ENCODE data around the gene SERAC1. TPM values are rescaled to one million over a fixed set of nuclear protein-coding genes. Genes with fewer than 3 reads are reported as not detected.

Gene SERAC1
- total and polyA plus RNA-seq, 8 donors, result 6.3 to 14.3 (median 8.1) TPM

DNA sequence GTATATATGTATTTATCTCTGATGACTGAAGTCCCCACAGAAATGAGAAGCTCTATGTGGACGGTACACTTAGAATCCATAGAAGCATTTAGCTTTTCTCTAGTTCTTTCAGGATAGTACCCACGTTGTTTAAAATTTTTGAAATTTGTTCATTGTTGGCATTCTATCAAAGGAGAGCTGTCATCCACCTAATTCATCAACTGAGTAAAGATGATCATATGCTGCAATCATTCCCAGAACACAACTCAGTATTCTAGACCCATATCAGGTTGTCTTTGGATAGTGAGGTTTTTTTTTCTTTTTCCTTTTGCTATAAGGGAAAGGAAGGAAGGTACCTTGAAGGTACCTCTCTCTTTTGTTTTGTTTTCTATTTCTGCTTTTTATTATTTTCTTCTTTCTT, 9.3 kb downstream of the SERAC1 start:
- no peak for FAIRE-seq

DNA sequence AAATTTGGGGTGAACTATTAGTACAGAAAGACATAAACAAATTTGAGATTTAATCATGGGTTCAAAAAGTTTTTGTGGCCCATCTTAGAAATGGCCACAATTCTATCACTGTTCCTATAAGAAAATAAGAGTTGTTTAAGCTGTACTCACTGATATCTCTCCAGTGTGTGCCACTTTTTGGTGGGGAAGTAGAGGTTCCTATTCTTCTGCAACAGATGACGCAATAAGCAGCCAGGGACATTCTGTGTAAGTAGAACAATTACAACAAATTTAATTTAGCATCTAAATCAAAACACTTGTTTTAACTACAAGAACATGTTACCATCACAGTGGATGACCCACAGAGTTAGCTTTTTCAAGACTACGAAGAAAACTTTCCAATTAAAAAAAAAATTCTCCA, 9.9 kb downstream of the SERAC1 start:
- Histone ChIP-seq H3K36me3 (peaks cover 0 to 17% (median 7%) of the 10 kb centered on the region in 3 donors), H3K4me1 (no peaks in the 10 kb centered on the region), H3K27ac (no peak overlapping the region), H3K9me3 (no peaks in the 10 kb centered on the region), H3K4me3 (no peak overlapping the region), H3K27me3 (no peaks in the 10 kb centered on the region)
- ATAC-seq, result no peak
- no peak for FAIRE-seq
- intact Hi-C loops (cut with DNase I), result no loop called here
- DNase-seq, result no peak
- WGBS, 2 donors, result 95 to 96% methylated on average over 2 of the region's 2 CpGs
- TF ChIP-seq, protein P1, sequence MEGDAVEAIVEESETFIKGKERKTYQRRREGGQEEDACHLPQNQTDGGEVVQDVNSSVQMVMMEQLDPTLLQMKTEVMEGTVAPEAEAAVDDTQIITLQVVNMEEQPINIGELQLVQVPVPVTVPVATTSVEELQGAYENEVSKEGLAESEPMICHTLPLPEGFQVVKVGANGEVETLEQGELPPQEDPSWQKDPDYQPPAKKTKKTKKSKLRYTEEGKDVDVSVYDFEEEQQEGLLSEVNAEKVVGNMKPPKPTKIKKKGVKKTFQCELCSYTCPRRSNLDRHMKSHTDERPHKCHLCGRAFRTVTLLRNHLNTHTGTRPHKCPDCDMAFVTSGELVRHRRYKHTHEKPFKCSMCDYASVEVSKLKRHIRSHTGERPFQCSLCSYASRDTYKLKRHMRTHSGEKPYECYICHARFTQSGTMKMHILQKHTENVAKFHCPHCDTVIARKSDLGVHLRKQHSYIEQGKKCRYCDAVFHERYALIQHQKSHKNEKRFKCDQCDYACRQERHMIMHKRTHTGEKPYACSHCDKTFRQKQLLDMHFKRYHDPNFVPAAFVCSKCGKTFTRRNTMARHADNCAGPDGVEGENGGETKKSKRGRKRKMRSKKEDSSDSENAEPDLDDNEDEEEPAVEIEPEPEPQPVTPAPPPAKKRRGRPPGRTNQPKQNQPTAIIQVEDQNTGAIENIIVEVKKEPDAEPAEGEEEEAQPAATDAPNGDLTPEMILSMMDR (IDR thresholded peaks at IDR 0.05), result no peak

More for the DNA sequence above, 9.3 kb downstream of the SERAC1 start:
- H3K4me1 ChIP-seq, result no peaks in the 10 kb centered on the region
- intact Hi-C loops (cut with DNase I), result no loop called here
- H3K36me3 ChIP-seq, result peaks cover 0 to 17% (median 7%) of the 10 kb centered on the region in 3 donors
- H3K27ac ChIP-seq, result no peak overlapping the region
- no peak overlapping the region for H3K4me3 ChIP-seq
- DNase-seq (no peak), ATAC-seq (no peak)
- TF ChIP-seq, protein P1 (IDR thresholded peaks at IDR 0.05), result no peak
- H3K27me3 ChIP-seq, result no peaks in the 10 kb centered on the region
- 57 to 62% methylated on average over 2 of the region's 2 CpGs for WGBS, 2 donors
- no peaks in the 10 kb centered on the region for H3K9me3 ChIP-seq

DNA sequence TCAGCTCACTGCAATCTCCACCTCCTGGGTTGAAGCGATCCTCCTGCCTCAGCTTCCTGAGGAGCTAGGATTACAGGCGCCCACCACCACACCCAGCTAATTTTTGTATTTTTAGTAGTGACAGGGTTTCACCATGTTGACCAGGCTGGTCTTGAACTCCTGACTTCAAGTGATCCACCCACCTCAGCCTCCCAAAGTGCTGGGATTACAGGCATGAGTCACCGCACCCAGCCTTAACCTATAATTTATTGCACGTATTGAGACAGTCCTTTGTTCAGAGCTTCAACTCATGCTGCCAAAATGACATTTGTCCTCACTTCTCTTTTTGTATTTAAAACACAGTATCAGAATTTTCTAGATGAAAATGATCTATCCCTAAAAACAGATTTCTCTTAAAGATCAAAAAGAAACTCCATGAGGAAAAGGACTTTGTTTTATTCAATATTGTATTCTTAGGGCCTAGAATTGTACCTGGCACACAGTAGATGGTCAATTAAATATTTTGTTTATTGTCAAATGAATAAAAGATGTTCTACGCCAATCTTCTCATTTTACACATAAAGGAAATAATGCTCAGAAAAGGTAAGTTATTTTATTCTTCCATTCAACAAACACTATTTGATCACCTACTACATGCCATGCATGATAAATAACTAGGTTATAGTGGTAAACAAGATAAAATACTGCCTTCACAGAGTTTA, 10.8 kb downstream of the SERAC1 start:
- DNase-seq (no peak), ATAC-seq (no peak), FAIRE-seq (no peak)
- intact Hi-C loops (cut with DNase I), result no loop called here
- Histone ChIP-seq H3K27ac (no peak overlapping the region), H3K36me3 (peaks cover 0 to 17% (median 7%) of the 10 kb centered on the region in 3 donors), H3K4me3 (no peak overlapping the region), H3K4me1 (no peaks in the 10 kb centered on the region), H3K9me3 (no peaks in the 10 kb centered on the region), H3K27me3 (no peaks in the 10 kb centered on the region)
- 93 to 96% methylated on average over 5 of the region's 5 CpGs for WGBS, 2 donors
- TF ChIP-seq, protein P1 (IDR thresholded peaks at IDR 0.05), result no peak

DNA sequence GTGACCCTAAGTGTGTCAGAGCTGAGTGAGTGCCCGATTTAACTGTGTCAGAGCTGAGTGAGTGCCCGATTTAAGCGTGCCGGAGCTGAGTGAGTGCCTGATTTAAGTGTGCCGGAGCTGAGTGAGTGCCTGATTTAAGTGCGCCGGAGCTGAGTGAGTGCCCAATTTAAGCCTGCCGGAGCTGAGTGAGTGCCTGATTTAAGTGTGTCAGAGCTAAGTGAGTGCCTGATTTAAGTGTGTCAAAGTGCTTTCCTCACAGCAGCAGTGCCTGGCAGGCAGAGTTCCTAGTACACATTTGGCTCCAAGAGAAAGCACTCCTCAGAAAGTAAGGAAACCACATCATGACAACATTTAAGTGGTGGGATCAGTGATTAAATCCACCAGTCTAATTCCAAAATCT, 13.2 kb downstream of the SERAC1 start:
- Histone ChIP-seq H3K9me3 (no peaks in the 10 kb centered on the region), H3K27ac (no peak overlapping the region), H3K4me3 (no peak overlapping the region), H3K27me3 (no peaks in the 10 kb centered on the region), H3K4me1 (no peaks in the 10 kb centered on the region), H3K36me3 (peaks cover 0 to 18% (median 7%) of the 10 kb centered on the region in 3 donors)
- FAIRE-seq (no peak), ATAC-seq (no peak), DNase-seq (no peak)
- intact Hi-C loops (cut with DNase I), result no loop called here
- whole genome bisulfite sequencing, 2 donors, result 90 to 97% methylated on average over 8 of the region's 8 CpGs
- TF ChIP-seq, protein P1 (IDR thresholded peaks at IDR 0.05), result no peak

DNA sequence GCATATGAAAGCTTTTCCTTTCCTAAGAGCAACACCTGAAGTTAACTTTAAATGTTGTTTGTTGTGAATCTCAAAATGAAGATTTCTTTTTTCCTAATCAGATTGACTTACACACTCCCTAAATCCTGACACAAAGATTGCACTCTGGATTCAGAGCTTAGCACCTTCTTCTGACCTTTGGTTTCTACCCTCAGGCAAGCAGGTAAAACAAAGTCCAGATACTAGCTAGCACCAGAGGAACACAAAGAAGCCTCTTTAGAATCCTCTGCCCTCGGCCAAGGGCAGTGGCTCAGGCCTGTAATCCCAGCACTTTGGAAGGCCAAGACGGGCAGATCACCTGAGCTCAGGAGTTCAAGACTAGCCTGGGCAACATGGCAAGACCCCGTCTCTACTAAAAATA, 14.5 kb downstream of the SERAC1 start:
- Histone ChIP-seq H3K27me3 (no peaks in the 10 kb centered on the region), H3K9me3 (no peaks in the 10 kb centered on the region), H3K4me1 (no peaks in the 10 kb centered on the region), H3K27ac (no peak overlapping the region), H3K36me3 (peaks cover 0 to 26% (median 7%) of the 10 kb centered on the region in 3 donors), H3K4me3 (no peak overlapping the region)
- 83 to 88% methylated on average over 3 of the region's 3 CpGs for WGBS, 2 donors
- DNase-seq (no peak), ATAC-seq (no peak), FAIRE-seq (no peak)
- intact Hi-C loops (cut with DNase I), result no loop called here
- TF ChIP-seq, protein P1 (IDR thresholded peaks at IDR 0.05), result no peak
